Endothelial cell of umbilical vein (primary cell): ENCODE results near the gene ZNF644. TPM values are rescaled to one million over a fixed set of nuclear protein-coding genes. Genes with fewer than 3 reads are reported as not detected.

Experiments used
- BruUV-seq: library from RNA; stranded (reverse); fragments of 400-500 nt; replicated peaks from 2 replicates; lab custom pipeline; 2021; lab: Mats Ljungman, UMichigan
- CTCF ChIA-PET: fragments of 300-600, 350-600 bp; sonication (Branson Sonifier 250); formaldehyde crosslinking; loops from one replicate; lab custom pipeline; 2021; ENCODE audit warnings: antibody characterized with exemption, inconsistent platforms; lab: Charles Lee
- POLR2A ChIA-PET: fragments of 300-600, 350-600 bp; sonication (Branson Sonifier 250); formaldehyde crosslinking; loops from one replicate; lab custom pipeline; 2021; ENCODE audit warnings: antibody characterized with exemption, inconsistent platforms; lab: Charles Lee
- DNase-seq: peaks from one replicate; pipeline ENCODE4 v3.0.0-alpha.2; 2011; ENCODE audit warnings: low read depth, low spot score
- FAIRE-seq: peaks from 2 replicates; lab custom pipeline; 2011; peaks lifted over from hg19 to GRCh38; lab: Jason Lieb, UNC
- H2AFZ ChIP-seq: 2 replicates; pipeline ENCODE4 v1.6.0; 2012; ENCODE audit warnings: low read depth, low read length, control low read depth, inconsistent platforms
- H3K27ac ChIP-seq: 2 replicates; pipeline ENCODE4 v1.5.1; 2011; ENCODE audit warnings: low read depth, mild to moderate bottlenecking, control low read depth, low read length, moderate library complexity; ENCODE audit not compliant: insufficient read depth
- H3K27me3 ChIP-seq, 2 experiments: 2 replicates each; pipeline versions ENCODE4 v1.6.0 to v1.6.1; 2011; ENCODE audit warnings: low read length in 2 of 2, mixed read lengths in 1 of 2; ENCODE audit not compliant: control insufficient read depth in 2 of 2, insufficient read depth in 2 of 2
- H3K36me3 ChIP-seq, 2 experiments: 2 replicates in 1 of 2; 3 replicates in 1 of 2; pipeline ENCODE4 v1.5.1; 2011; ENCODE audit warnings: low read length in 2 of 2, mild to moderate bottlenecking in 1 of 2, moderate library complexity in 1 of 2; ENCODE audit not compliant: control insufficient read depth in 2 of 2, insufficient read depth in 2 of 2; ENCODE audit errors: extremely low read depth in 1 of 2
- H3K4me1 ChIP-seq: 3 replicates; pipeline ENCODE4 v1.5.1; 2011; ENCODE audit warnings: mild to moderate bottlenecking, low read length; ENCODE audit not compliant: control insufficient read depth, insufficient read depth; ENCODE audit errors: extremely low read depth
- H3K4me2 ChIP-seq: 2 replicates; pipeline ENCODE4 v1.6.1; 2011; ENCODE audit warnings: low read length, control low read depth, mixed read lengths; ENCODE audit not compliant: insufficient read depth
- H3K4me3 ChIP-seq, 3 experiments: fragments of 200-600 bp in 1 of 3; sonication (generic), shearing (Covaris generic) in 1 of 3; replicated peaks in 1 of 3; 2 replicates each; pipeline ENCODE4 v1.5.1; 2011 to 2016; ENCODE audit warnings: control low read depth in 3 of 3, low read length in 3 of 3, mild to moderate bottlenecking in 2 of 3, inconsistent platforms in 1 of 3, low read depth in 1 of 3, moderate library complexity in 1 of 3; ENCODE audit not compliant: insufficient read depth in 1 of 3
- H3K79me2 ChIP-seq: 2 replicates; pipeline ENCODE4 v1.6.0; 2012; ENCODE audit warnings: low read length, inconsistent platforms; ENCODE audit not compliant: control insufficient read depth, insufficient read depth
- H3K9ac ChIP-seq: replicated peaks from 2 replicates; pipeline ENCODE3; 2011; ENCODE audit warnings: low read length, control low read depth; ENCODE audit not compliant: insufficient read depth; ENCODE audit errors: extremely low read depth
- H3K9me1 ChIP-seq: replicated peaks from 3 replicates; pipeline ENCODE4 v1.6.0; 2011; ENCODE audit warnings: mild to moderate bottlenecking, low read length; ENCODE audit not compliant: control insufficient read depth, insufficient read depth; ENCODE audit errors: extremely low read depth
- H3K9me3 ChIP-seq: replicated peaks from 2 replicates; pipeline ENCODE4 v1.5.1; 2012; ENCODE audit warnings: low read length, inconsistent platforms; ENCODE audit not compliant: control insufficient read depth, insufficient read depth
- H4K20me1 ChIP-seq: replicated peaks from 2 replicates; pipeline ENCODE3; 2011; ENCODE audit warnings: mild to moderate bottlenecking, low read length; ENCODE audit not compliant: control insufficient read depth, insufficient read depth; ENCODE audit errors: extremely low read depth
- CTCF ChIP-seq, 2 donors: IDR thresholded peaks; 1 replicate in 1 of 2; 2 replicates in 1 of 2; pipeline ENCODE4 v1.5.1; 2011; ENCODE audit warnings: low read length in 2 of 2, mild to moderate bottlenecking in 2 of 2, moderate library complexity in 2 of 2, control low read depth in 1 of 2, inconsistent platforms in 1 of 2, low read depth in 1 of 2; ENCODE audit not compliant: insufficient read depth in 1 of 2; ENCODE audit errors: extremely low read depth in 1 of 2
- EZH2 ChIP-seq: IDR thresholded peaks from 2 replicates; pipeline ENCODE4 v1.6.1; 2012; ENCODE audit warnings: borderline replicate concordance, low read depth, mild to moderate bottlenecking, moderate library complexity, low read length, inconsistent platforms; ENCODE audit not compliant: severe bottlenecking
- FOS ChIP-seq: IDR thresholded peaks from 2 replicates; pipeline ENCODE4 v1.6.1; 2011; ENCODE audit warnings: mild to moderate bottlenecking, low read length, moderate library complexity, borderline replicate concordance; ENCODE audit not compliant: insufficient read depth
- GATA2 ChIP-seq: IDR thresholded peaks from 2 replicates; pipeline ENCODE4 v1.7.0; 2011; ENCODE audit warnings: low read depth, mild to moderate bottlenecking, moderate library complexity, mixed read lengths, low read length; ENCODE audit not compliant: insufficient read length, insufficient read depth
- JUN ChIP-seq: IDR thresholded peaks from 2 replicates; pipeline ENCODE4 v1.6.1; 2011; ENCODE audit warnings: borderline replicate concordance, low read depth; ENCODE audit not compliant: insufficient read length, insufficient read depth
- MAX ChIP-seq: IDR thresholded peaks from 2 replicates; pipeline ENCODE4 v1.6.1; 2011; ENCODE audit not compliant: insufficient read depth, insufficient read length
- MYC ChIP-seq: IDR thresholded peaks from one replicate; pipeline ENCODE4 v1.6.1; 2011; ENCODE audit warnings: mild to moderate bottlenecking, low read depth, low read length
- POLR2A ChIP-seq: IDR thresholded peaks from 2 replicates; pipeline ENCODE4 v1.6.1; 2012; ENCODE audit warnings: low read depth, mild to moderate bottlenecking, control low read depth, low read length
- POLR2AphosphoS5 ChIP-seq: IDR thresholded peaks from 2 replicates; pipeline ENCODE4 v1.6.1; 2012; ENCODE audit warnings: low read depth, mild to moderate bottlenecking, control low read depth, low read length, moderate library complexity; ENCODE audit not compliant: insufficient read depth
- dilution Hi-C: fragments of 300-500 bp; cut with MboI; formaldehyde crosslinking; loops from one replicate; pipeline ENCODE4 v1.15.0; 2019; ENCODE audit warnings: low sequenced_read_pairs; ENCODE audit not compliant: extremely low pct_ligation_motif_present
- intact Hi-C: fragments of 100-400 bp; cut with micrococcal nuclease; formaldehyde crosslinking; loops from one replicate; pipeline ENCODE4 v1.10.0; 2022
- polyA plus RNA-seq, 4 experiments: library from polyadenylated mRNA; depleted of rRNA in 3 of 4; stranded (reverse) in 3 of 4; unstranded in 1 of 4; fragments of >200 nt; gene quantifications; 2 replicates each; pipeline versions ENCODE4 v1.2.1 to v1.2.3, GENCODE V29; 2011 to 2012; ENCODE audit warnings: missing spikeins in 1 of 4
- total RNA-seq: library from RNA; stranded (reverse); gene quantifications from 2 replicates; pipeline ENCODE4 v1.2.3, GENCODE V29; 2021

ZNF644 gene
- total and polyA plus RNA-seq, 2 donors (not counting 3 experiments of a cell fraction or from before 2014, with no cell fraction given) = 7.2 to 47.0 TPM

- dilution Hi-C loops (no loop called here), intact Hi-C loops (no loop called here)
- no TSS peak for BruUV-seq
- Histone ChIP-seq H3K79me2 (peaks cover 74% of the 10 kb centered on the region), H3K4me3 (no peak overlapping the region), H3K36me3 (no peaks in the 10 kb centered on the region), H3K4me1 (no peaks in the 10 kb centered on the region), H3K4me2 (no peak overlapping the region), H3K9me1 (no peaks in the 10 kb centered on the region), H4K20me1 (peaks cover 6% of the 10 kb centered on the region), H3K27me3 (no peaks in the 10 kb centered on the region), H3K9ac (no peak overlapping the region), H2AFZ (no peak overlapping the region), H3K9me3 (no peaks in the 10 kb centered on the region), H3K27ac (no peak overlapping the region)
- FAIRE-seq = no peak
- DNase-seq = no peak
- TF ChIP-seq POLR2A (no peak), POLR2AphosphoS5 (no peak), MYC (no peak), CTCF (IDR thresholded peaks at IDR 0.05; ENCODE audit: extremely low read depth in 1 of 2, insufficient read depth in 1 of 2, low read depth in 1 of 2, low read length in 2 of 2) (no peak), JUN (no peak), GATA2 (no peak), MAX (no peak), FOS (no peak), EZH2 (no peak)
- ChIA-PET POLR2A (no interaction called here), CTCF (interaction anchor here (0.8 to 1.5 kb wide), 2 partner anchors 22 to 275 kb away, joined by 3 read pairs; no protein-coding TSS in a partner anchor)
These were observed 25.0 kb downstream of the ZNF644 start for GRCh38 chr1:90996742-90997413.
